Peyer's patch (tissue), 4 donors: Measurements from ENCODE around the gene UBE2M. TPM values are rescaled to one million over a fixed set of nuclear protein-coding genes. Genes with fewer than 3 reads are reported as not detected.

Experiments
- DNase-seq, 3 donors: peaks; one replicate each; pipeline ENCODE4 v3.0.0-alpha.2; 2017 to 2019
- H3K27ac ChIP-seq, 4 donors: fragments of 200-600 bp; sonication (generic); one replicate each; pipeline ENCODE4 v1.5.1; 2016 to 2019
- H3K27me3 ChIP-seq, 2 donors: fragments of 200-600 bp; sonication (generic); one replicate each; pipeline ENCODE4 v1.5.1; 2019
- H3K36me3 ChIP-seq, 3 donors: fragments of 200-600 bp; sonication (generic); one replicate each; pipeline ENCODE4 v1.5.1; 2016 to 2019
- H3K4me1 ChIP-seq, 4 donors: fragments of 200-600 bp; sonication (generic); one replicate each; pipeline ENCODE4 v1.5.1; 2016 to 2019
- H3K4me3 ChIP-seq, 4 donors: fragments of 200-600 bp; sonication (generic); 1 replicate in 3 of 4; 2 replicates in 1 of 4; pipeline ENCODE4 v1.5.1; 2016 to 2019; ENCODE audit warnings: mild to moderate bottlenecking in 1 of 4
- H3K9me3 ChIP-seq, 4 donors: fragments of 200-600 bp; sonication (generic); one replicate each; pipeline ENCODE4 v1.5.1; 2016 to 2019; ENCODE audit warnings: mild to moderate bottlenecking in 1 of 4
- POLR2A ChIP-seq, 2 donors: fragments of 450-650 bp; IDR thresholded peaks; one replicate each; pipeline ENCODE4 v1.5.1; 2017; ENCODE audit warnings: antibody characterized with exemption in 2 of 2, mild to moderate bottlenecking in 2 of 2, moderate library complexity in 2 of 2
- total RNA-seq, 4 donors: library from RNA; depleted of rRNA; stranded (reverse); fragments of >200 nt; gene quantifications; one replicate each; pipeline ENCODE4 v1.1.0, GENCODE V29; 2016
- TF ChIP-seq, protein P1 (sequence below), 6 experiments: fragments of 450-650 bp in 4 of 6; fragments of 200-600 bp in 2 of 6; sonication (generic) in 1 of 6; IDR thresholded peaks; one replicate each; pipeline ENCODE4 v1.5.1; 2017 to 2019; ENCODE audit warnings: antibody characterized with exemption in 6 of 6, mild to moderate bottlenecking in 3 of 6, moderate library complexity in 1 of 6

The UBE2M gene
- total RNA-seq, 4 donors from 2014 or later = 10.2 to 37.1 (median 18.5) TPM

DNA sequence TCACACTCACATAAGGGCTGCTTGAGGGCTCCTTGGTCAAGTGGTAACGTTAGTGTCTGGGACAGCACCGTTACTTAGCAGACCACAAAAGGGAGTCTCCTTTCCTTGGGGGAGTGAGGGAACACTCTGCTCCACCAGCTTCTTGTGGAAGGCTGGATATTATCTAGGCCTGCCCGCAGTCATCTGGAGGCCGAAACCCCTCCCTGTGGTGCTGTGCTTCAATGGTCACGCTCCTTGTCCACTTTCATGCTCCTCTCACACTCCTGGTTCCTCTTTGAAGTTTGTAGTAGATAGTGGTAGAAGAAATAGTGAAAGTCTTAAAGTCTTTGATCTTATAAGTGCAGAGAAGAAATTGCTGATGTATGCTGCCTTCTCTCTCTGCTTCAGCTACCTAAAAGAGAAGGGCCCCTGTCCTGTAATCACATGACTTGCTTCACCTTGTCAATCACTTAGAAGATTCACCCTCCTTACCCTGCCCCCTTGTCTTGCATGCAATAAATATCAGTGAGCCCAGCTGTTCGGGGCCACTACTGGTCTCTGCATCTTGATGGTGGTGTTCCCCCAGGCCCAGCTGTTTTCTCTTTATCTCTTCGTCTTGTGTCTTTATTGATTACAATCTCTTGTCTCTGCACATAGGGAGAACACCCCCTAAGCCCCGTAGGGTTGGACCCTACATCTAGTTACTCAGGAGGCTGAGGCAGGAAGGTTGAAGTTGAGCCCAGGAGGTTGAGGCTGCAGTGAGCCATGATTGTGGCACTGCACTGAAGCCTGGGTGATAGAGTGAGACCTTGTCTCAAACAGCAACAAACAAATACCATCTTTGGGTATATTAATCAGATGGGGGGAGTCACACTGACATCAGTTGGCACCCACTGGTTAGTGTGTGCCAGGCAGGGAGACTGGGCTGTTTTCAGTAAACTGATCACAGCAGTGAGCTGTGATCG lies 26.4 kb upstream of the UBE2M start:
- Histone ChIP-seq H3K27ac (no peak overlapping the region), H3K27me3 (no peaks in the 10 kb centered on the region), H3K4me3 (no peak overlapping the region), H3K36me3 (peaks cover 0 to 22% (median 0%) of the 10 kb centered on the region in 3 donors), H3K9me3 (no peaks in the 10 kb centered on the region), H3K4me1 (peaks cover 0 to 5% (median 3%) of the 10 kb centered on the region in 4 donors)
- no peak for DNase-seq
- TF ChIP-seq POLR2A (IDR thresholded peaks at IDR 0.05) = no peak
- TF ChIP-seq, protein P1, sequence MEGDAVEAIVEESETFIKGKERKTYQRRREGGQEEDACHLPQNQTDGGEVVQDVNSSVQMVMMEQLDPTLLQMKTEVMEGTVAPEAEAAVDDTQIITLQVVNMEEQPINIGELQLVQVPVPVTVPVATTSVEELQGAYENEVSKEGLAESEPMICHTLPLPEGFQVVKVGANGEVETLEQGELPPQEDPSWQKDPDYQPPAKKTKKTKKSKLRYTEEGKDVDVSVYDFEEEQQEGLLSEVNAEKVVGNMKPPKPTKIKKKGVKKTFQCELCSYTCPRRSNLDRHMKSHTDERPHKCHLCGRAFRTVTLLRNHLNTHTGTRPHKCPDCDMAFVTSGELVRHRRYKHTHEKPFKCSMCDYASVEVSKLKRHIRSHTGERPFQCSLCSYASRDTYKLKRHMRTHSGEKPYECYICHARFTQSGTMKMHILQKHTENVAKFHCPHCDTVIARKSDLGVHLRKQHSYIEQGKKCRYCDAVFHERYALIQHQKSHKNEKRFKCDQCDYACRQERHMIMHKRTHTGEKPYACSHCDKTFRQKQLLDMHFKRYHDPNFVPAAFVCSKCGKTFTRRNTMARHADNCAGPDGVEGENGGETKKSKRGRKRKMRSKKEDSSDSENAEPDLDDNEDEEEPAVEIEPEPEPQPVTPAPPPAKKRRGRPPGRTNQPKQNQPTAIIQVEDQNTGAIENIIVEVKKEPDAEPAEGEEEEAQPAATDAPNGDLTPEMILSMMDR (IDR thresholded peaks at IDR 0.05) = no peak

DNA sequence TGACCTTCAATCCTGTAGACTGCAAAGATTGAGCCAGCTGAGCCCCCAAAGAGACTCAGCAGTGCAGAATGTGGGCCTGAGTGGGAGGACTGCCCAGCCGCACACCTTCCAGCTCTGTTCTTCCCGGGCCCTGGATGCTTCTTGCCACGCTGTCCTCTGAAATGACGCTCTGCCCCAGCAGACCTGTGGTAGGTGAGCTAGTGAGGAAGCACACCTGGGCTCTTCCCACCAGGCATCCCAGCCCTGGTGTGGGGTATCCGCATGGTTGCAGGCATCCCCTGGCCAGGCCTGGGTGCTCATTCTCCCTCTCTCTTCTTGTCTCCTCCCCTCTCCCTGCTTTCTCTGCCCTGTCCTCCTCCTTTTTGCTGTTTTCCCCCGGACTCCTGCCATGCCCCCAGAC lies 24.6 kb upstream of the UBE2M start:
- Histone ChIP-seq H3K4me1 (peaks cover 0 to 5% (median 3%) of the 10 kb centered on the region in 4 donors), H3K9me3 (no peaks in the 10 kb centered on the region), H3K27ac (no peak overlapping the region), H3K4me3 (no peak overlapping the region), H3K27me3 (no peaks in the 10 kb centered on the region), H3K36me3 (peaks cover 0 to 22% (median 0%) of the 10 kb centered on the region in 3 donors)
- TF ChIP-seq, protein P1 (IDR thresholded peaks at IDR 0.05) = no peak
- TF ChIP-seq POLR2A (IDR thresholded peaks at IDR 0.05) = no peak
- no peak for DNase-seq

DNA sequence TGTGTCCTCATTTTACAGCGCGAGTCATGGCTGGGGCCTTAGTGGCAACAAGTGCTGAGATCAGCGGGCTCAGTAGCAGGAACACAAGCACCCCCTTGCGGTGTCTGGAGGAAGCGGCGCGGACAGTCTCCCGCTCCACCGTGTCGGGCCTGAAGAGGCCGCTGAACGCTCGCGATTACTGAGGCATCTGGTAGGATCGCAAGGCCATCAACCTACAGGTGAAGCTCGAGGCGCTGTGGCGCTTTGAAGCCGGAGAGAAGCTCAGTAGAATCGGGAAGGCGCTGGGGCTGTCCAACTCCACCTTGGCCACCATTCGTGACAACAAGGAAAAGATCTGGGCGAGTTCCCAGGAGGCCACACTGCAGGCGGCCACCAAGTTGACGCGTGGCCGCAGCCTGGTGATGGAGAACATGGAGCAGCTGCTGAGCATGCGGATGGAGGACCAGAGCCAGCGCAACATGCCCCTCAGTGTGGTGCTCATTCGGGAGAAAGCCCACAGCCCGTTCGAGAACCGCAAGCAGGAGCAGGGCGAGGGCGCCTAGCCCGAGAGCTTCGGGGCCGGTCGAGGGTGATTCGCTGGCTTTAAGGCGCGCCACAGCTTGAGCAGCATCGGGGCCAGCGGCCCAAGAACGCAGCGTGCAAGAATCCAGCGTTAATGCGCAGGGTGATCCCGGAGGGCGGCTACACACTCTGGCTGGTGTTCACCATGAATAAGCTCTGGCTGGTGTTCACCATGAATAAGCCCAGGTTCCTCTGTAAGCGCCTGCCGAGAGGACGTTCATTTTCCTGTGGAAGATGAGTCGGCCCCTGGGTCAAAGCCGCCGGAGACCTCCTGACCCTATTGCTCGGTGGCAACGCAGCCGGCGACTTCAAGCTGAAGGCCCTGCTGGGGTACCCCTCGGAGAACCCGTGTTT lies 23.1 kb upstream of the UBE2M start:
- H3K27ac ChIP-seq = peak overlapping the region in 2 of 4 donors; percentile 45 to 61
- TF ChIP-seq POLR2A (IDR thresholded peaks at IDR 0.05) = no peak
- TF ChIP-seq, protein P1 (IDR thresholded peaks at IDR 0.05) = peak; percentile 72 to 86 (median 78)

DNA sequence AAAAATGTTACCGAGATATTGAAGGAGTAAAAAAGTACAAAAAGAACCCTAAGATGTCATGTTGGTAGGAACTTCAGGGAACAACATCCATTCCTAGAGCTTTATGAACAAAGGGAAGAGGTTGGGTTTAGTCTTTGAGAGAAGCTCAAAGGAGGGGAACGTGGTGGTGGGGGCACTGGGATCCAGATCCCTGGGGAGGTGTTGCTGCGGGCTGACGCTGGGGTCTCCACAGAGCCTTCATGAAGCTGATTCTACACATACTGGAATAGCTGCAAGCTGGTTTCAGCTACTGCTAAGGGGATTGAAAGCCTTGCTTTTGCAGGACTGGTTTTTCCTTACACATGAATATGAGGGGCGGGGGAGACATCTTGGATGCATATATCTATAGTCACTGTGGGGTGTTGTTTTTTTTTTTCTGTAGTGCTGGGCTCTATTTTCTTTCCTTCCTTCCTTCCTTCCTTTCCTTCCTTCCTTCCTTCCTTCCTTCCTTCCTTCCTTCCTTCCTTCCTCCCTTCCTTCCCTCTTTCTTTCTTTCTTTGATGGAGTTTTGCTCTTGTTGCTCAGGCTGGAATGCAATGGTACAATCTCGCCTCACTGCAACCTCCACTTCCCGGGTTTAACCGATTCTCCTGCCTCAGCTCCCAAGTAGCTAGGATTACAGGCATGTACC lies 21.2 kb upstream of the UBE2M start:
- Histone ChIP-seq H3K36me3 (peaks cover 0 to 22% (median 0%) of the 10 kb centered on the region in 3 donors), H3K9me3 (no peaks in the 10 kb centered on the region), H3K27ac (no peak overlapping the region), H3K27me3 (no peaks in the 10 kb centered on the region), H3K4me1 (peaks cover 0 to 5% (median 4%) of the 10 kb centered on the region in 4 donors), H3K4me3 (no peak overlapping the region)
- no peak for DNase-seq
- no peak for TF ChIP-seq POLR2A (IDR thresholded peaks at IDR 0.05)
- TF ChIP-seq, protein P1 (IDR thresholded peaks at IDR 0.05) = no peak

More for the DNA sequence above, 23.1 kb upstream of the UBE2M start:
- H3K36me3 ChIP-seq = peaks cover 0 to 22% (median 0%) of the 10 kb centered on the region in 3 donors
- peak; percentile 77 to 92 (median 81) for DNase-seq
- H3K9me3 ChIP-seq = no peaks in the 10 kb centered on the region
- H3K4me1 ChIP-seq = peaks cover 0 to 5% (median 3%) of the 10 kb centered on the region in 4 donors
- H3K27me3 ChIP-seq = no peaks in the 10 kb centered on the region
- no peak overlapping the region for H3K4me3 ChIP-seq
